Measurements from ENCODE around the gene TVP23A. TPM values are rescaled to one million over a fixed set of nuclear protein-coding genes. Genes with fewer than 3 reads are reported as not detected.
A peak's percentile ranks its signal among the peaks of the same experiment; 100 is the strongest.

TVP23A gene
- polyA plus RNA-seq, 1 of the 3 experiments (the other 2 are of a cell fraction): 0.35 TPM

GRCh38 chr16:10740845-10741208 is 77.8 kb downstream of the TVP23A start (continued):
- TF ChIP-seq IRF3 (IDR thresholded peaks at IDR 0.05; ENCODE audit: low read depth, low read length) (no peak), PBX3 (IDR thresholded peaks at IDR 0.05) (no peak)

GRCh38 chr16:10740000-10740844 is 78.4 kb downstream of the TVP23A start:
- H3K9ac ChIP-seq: no peak overlapping the region
- H3K9me3 ChIP-seq: no peaks in the 10 kb centered on the region
- H3K4me3 ChIP-seq (ENCODE audit: low read depth in 2 of 2, low read length in 1 of 2): no peak overlapping the region
- H3K4me2 ChIP-seq: no peak overlapping the region
- H3K9me2 ChIP-seq: no peaks in the 10 kb centered on the region
- peaks cover 3 to 26% of the 10 kb centered on the region in 2 experiments; a peak in 3 of 4 replicates for H3K4me1 ChIP-seq (ENCODE audit: control insufficient read depth in 1 of 2, insufficient read depth in 2 of 2, low read depth in 1 of 2, low read length in 1 of 2)
- H4K20me1 ChIP-seq (ENCODE audit: insufficient read depth): no peaks in the 10 kb centered on the region
- ChIA-PET POLR2A (no interaction called here), CTCF (interaction anchor here (0.6 to 10.8 kb wide), 5 partner anchors 26 to 425 kb away, joined by 3 to 305 read pairs (median 3); no protein-coding TSS in a partner anchor)
- peaks cover 10% of the 10 kb centered on the region for H3K79me2 ChIP-seq (ENCODE audit: insufficient read depth)
- DNase-seq: no peak
- no peak overlapping the region for H2AFZ ChIP-seq (ENCODE audit: low read depth)
- 97% methylated on average over 10 of the region's 10 CpGs for WGBS (ENCODE audit: low lambda C conversion rate)
- H3K36me3 ChIP-seq (replicated peaks in 1 of 2; ENCODE audit: control insufficient read depth in 1 of 2, insufficient read depth in 2 of 2, low read length in 1 of 2): no peaks in the 10 kb centered on the region
- no peaks in the 10 kb centered on the region for H3K27me3 ChIP-seq (ENCODE audit: insufficient read depth)
- peaks cover 16% of the 10 kb centered on the region for H3F3A ChIP-seq (replicated peaks; ENCODE audit: insufficient read depth)
- H3K27ac ChIP-seq (ENCODE audit: low read depth in 2 of 2, low read length in 1 of 2): peak overlapping the region in 1 of 2 experiments; percentile 97; a peak in 1 of 4 replicates
- TF ChIP-seq MAX (IDR thresholded peaks at IDR 0.05; ENCODE audit: low read depth) (no peak), SMC3 (IDR thresholded peaks at IDR 0.05; ENCODE audit: low read depth, low read length) (no peak), CTCF (IDR thresholded peaks at IDR 0.05) (no peak), REST (IDR thresholded peaks at IDR 0.05; ENCODE audit: low read depth, low read length) (no peak), ELF1 (IDR thresholded peaks at IDR 0.05) (no peak), SIN3A (IDR thresholded peaks at IDR 0.05; ENCODE audit: borderline replicate concordance, low read depth, low read length) (no peak), JUND (IDR thresholded peaks at IDR 0.05) (no peak), EZH2phosphoT487 (IDR thresholded peaks at IDR 0.05; ENCODE audit: borderline replicate concordance, low read depth) (no peak), RCOR1 (IDR thresholded peaks at IDR 0.05; ENCODE audit: low read length) (no peak), RFX5 (IDR thresholded peaks at IDR 0.05; ENCODE audit: low read length) (no peak), USF2 (IDR thresholded peaks at IDR 0.05; ENCODE audit: borderline replicate concordance, low read depth, low read length) (no peak), MXI1 (IDR thresholded peaks at IDR 0.05; ENCODE audit: low read depth, low read length) (no peak), PBX3 (IDR thresholded peaks at IDR 0.05) (no peak)
